Endothelial cell of umbilical vein (primary cell): ENCODE results near the gene JPH2. TPM values are rescaled to one million over a fixed set of nuclear protein-coding genes. Genes with fewer than 3 reads are reported as not detected.

Experiments used
- BruUV-seq: library from RNA; stranded (reverse); fragments of 400-500 nt; replicated peaks from 2 replicates; lab custom pipeline; 2021; lab: Mats Ljungman, UMichigan
- CTCF ChIA-PET: fragments of 300-600, 350-600 bp; sonication (Branson Sonifier 250); formaldehyde crosslinking; loops from one replicate; lab custom pipeline; 2021; ENCODE audit warnings: antibody characterized with exemption, inconsistent platforms; lab: Charles Lee
- POLR2A ChIA-PET: fragments of 300-600, 350-600 bp; sonication (Branson Sonifier 250); formaldehyde crosslinking; loops from one replicate; lab custom pipeline; 2021; ENCODE audit warnings: antibody characterized with exemption, inconsistent platforms; lab: Charles Lee
- DNase-seq: peaks from one replicate; pipeline ENCODE4 v3.0.0-alpha.2; 2011; ENCODE audit warnings: low read depth, low spot score
- FAIRE-seq: peaks from 2 replicates; lab custom pipeline; 2011; peaks lifted over from hg19 to GRCh38; lab: Jason Lieb, UNC
- H2AFZ ChIP-seq: 2 replicates; pipeline ENCODE4 v1.6.0; 2012; ENCODE audit warnings: low read depth, low read length, control low read depth, inconsistent platforms
- H3K27ac ChIP-seq: 2 replicates; pipeline ENCODE4 v1.5.1; 2011; ENCODE audit warnings: low read depth, mild to moderate bottlenecking, control low read depth, low read length, moderate library complexity; ENCODE audit not compliant: insufficient read depth
- H3K27me3 ChIP-seq, 2 experiments: 2 replicates each; pipeline versions ENCODE4 v1.6.0 to v1.6.1; 2011; ENCODE audit warnings: low read length in 2 of 2, mixed read lengths in 1 of 2; ENCODE audit not compliant: control insufficient read depth in 2 of 2, insufficient read depth in 2 of 2
- H3K36me3 ChIP-seq, 2 experiments: 2 replicates in 1 of 2; 3 replicates in 1 of 2; pipeline ENCODE4 v1.5.1; 2011; ENCODE audit warnings: low read length in 2 of 2, mild to moderate bottlenecking in 1 of 2, moderate library complexity in 1 of 2; ENCODE audit not compliant: control insufficient read depth in 2 of 2, insufficient read depth in 2 of 2; ENCODE audit errors: extremely low read depth in 1 of 2
- H3K4me1 ChIP-seq: 3 replicates; pipeline ENCODE4 v1.5.1; 2011; ENCODE audit warnings: mild to moderate bottlenecking, low read length; ENCODE audit not compliant: control insufficient read depth, insufficient read depth; ENCODE audit errors: extremely low read depth
- H3K4me2 ChIP-seq: 2 replicates; pipeline ENCODE4 v1.6.1; 2011; ENCODE audit warnings: low read length, control low read depth, mixed read lengths; ENCODE audit not compliant: insufficient read depth
- H3K4me3 ChIP-seq, 3 experiments: fragments of 200-600 bp in 1 of 3; sonication (generic), shearing (Covaris generic) in 1 of 3; replicated peaks in 1 of 3; 2 replicates each; pipeline ENCODE4 v1.5.1; 2011 to 2016; ENCODE audit warnings: control low read depth in 3 of 3, low read length in 3 of 3, mild to moderate bottlenecking in 2 of 3, inconsistent platforms in 1 of 3, low read depth in 1 of 3, moderate library complexity in 1 of 3; ENCODE audit not compliant: insufficient read depth in 1 of 3
- H3K79me2 ChIP-seq: 2 replicates; pipeline ENCODE4 v1.6.0; 2012; ENCODE audit warnings: low read length, inconsistent platforms; ENCODE audit not compliant: control insufficient read depth, insufficient read depth
- H3K9ac ChIP-seq: replicated peaks from 2 replicates; pipeline ENCODE3; 2011; ENCODE audit warnings: low read length, control low read depth; ENCODE audit not compliant: insufficient read depth; ENCODE audit errors: extremely low read depth
- H3K9me1 ChIP-seq: replicated peaks from 3 replicates; pipeline ENCODE4 v1.6.0; 2011; ENCODE audit warnings: mild to moderate bottlenecking, low read length; ENCODE audit not compliant: control insufficient read depth, insufficient read depth; ENCODE audit errors: extremely low read depth
- H3K9me3 ChIP-seq: replicated peaks from 2 replicates; pipeline ENCODE4 v1.5.1; 2012; ENCODE audit warnings: low read length, inconsistent platforms; ENCODE audit not compliant: control insufficient read depth, insufficient read depth
- H4K20me1 ChIP-seq: replicated peaks from 2 replicates; pipeline ENCODE3; 2011; ENCODE audit warnings: mild to moderate bottlenecking, low read length; ENCODE audit not compliant: control insufficient read depth, insufficient read depth; ENCODE audit errors: extremely low read depth
- CTCF ChIP-seq, 2 donors: IDR thresholded peaks; 1 replicate in 1 of 2; 2 replicates in 1 of 2; pipeline ENCODE4 v1.5.1; 2011; ENCODE audit warnings: low read length in 2 of 2, mild to moderate bottlenecking in 2 of 2, moderate library complexity in 2 of 2, control low read depth in 1 of 2, inconsistent platforms in 1 of 2, low read depth in 1 of 2; ENCODE audit not compliant: insufficient read depth in 1 of 2; ENCODE audit errors: extremely low read depth in 1 of 2
- EZH2 ChIP-seq: IDR thresholded peaks from 2 replicates; pipeline ENCODE4 v1.6.1; 2012; ENCODE audit warnings: borderline replicate concordance, low read depth, mild to moderate bottlenecking, moderate library complexity, low read length, inconsistent platforms; ENCODE audit not compliant: severe bottlenecking
- FOS ChIP-seq: IDR thresholded peaks from 2 replicates; pipeline ENCODE4 v1.6.1; 2011; ENCODE audit warnings: mild to moderate bottlenecking, low read length, moderate library complexity, borderline replicate concordance; ENCODE audit not compliant: insufficient read depth
- GATA2 ChIP-seq: IDR thresholded peaks from 2 replicates; pipeline ENCODE4 v1.7.0; 2011; ENCODE audit warnings: low read depth, mild to moderate bottlenecking, moderate library complexity, mixed read lengths, low read length; ENCODE audit not compliant: insufficient read length, insufficient read depth
- JUN ChIP-seq: IDR thresholded peaks from 2 replicates; pipeline ENCODE4 v1.6.1; 2011; ENCODE audit warnings: borderline replicate concordance, low read depth; ENCODE audit not compliant: insufficient read length, insufficient read depth
- MAX ChIP-seq: IDR thresholded peaks from 2 replicates; pipeline ENCODE4 v1.6.1; 2011; ENCODE audit not compliant: insufficient read depth, insufficient read length
- MYC ChIP-seq: IDR thresholded peaks from one replicate; pipeline ENCODE4 v1.6.1; 2011; ENCODE audit warnings: mild to moderate bottlenecking, low read depth, low read length
- POLR2A ChIP-seq: IDR thresholded peaks from 2 replicates; pipeline ENCODE4 v1.6.1; 2012; ENCODE audit warnings: low read depth, mild to moderate bottlenecking, control low read depth, low read length
- POLR2AphosphoS5 ChIP-seq: IDR thresholded peaks from 2 replicates; pipeline ENCODE4 v1.6.1; 2012; ENCODE audit warnings: low read depth, mild to moderate bottlenecking, control low read depth, low read length, moderate library complexity; ENCODE audit not compliant: insufficient read depth
- dilution Hi-C: fragments of 300-500 bp; cut with MboI; formaldehyde crosslinking; loops from one replicate; pipeline ENCODE4 v1.15.0; 2019; ENCODE audit warnings: low sequenced_read_pairs; ENCODE audit not compliant: extremely low pct_ligation_motif_present
- intact Hi-C: fragments of 100-400 bp; cut with micrococcal nuclease; formaldehyde crosslinking; loops from one replicate; pipeline ENCODE4 v1.10.0; 2022
- polyA plus RNA-seq, 4 experiments: library from polyadenylated mRNA; depleted of rRNA in 3 of 4; stranded (reverse) in 3 of 4; unstranded in 1 of 4; fragments of >200 nt; gene quantifications; 2 replicates each; pipeline versions ENCODE4 v1.2.1 to v1.2.3, GENCODE V29; 2011 to 2012; ENCODE audit warnings: missing spikeins in 1 of 4
- total RNA-seq: library from RNA; stranded (reverse); gene quantifications from 2 replicates; pipeline ENCODE4 v1.2.3, GENCODE V29; 2021

Gene JPH2
- total and polyA plus RNA-seq, 2 donors (not counting 3 experiments of a cell fraction or from before 2014, with no cell fraction given) = not detected

GRCh38 chr20:44173846-44174245 is 13.1 kb downstream of the JPH2 start:
- H3K4me1 ChIP-seq = no peaks in the 10 kb centered on the region
- no peak overlapping the region for H3K4me2 ChIP-seq
- no peak for DNase-seq
- dilution Hi-C loops (no loop called here), intact Hi-C loops (no loop called here)
- H3K79me2 ChIP-seq = no peaks in the 10 kb centered on the region
- H3K4me3 ChIP-seq = no peak overlapping the region
- no peaks in the 10 kb centered on the region for H3K9me1 ChIP-seq
- H3K36me3 ChIP-seq = no peaks in the 10 kb centered on the region
- H3K27ac ChIP-seq = no peak overlapping the region
- H3K9me3 ChIP-seq = no peaks in the 10 kb centered on the region
- no peaks in the 10 kb centered on the region for H4K20me1 ChIP-seq
- BruUV-seq = no TSS peak
- ChIA-PET POLR2A (no interaction called here), CTCF (no interaction called here)
- FAIRE-seq = no peak
- H2AFZ ChIP-seq = no peak overlapping the region
- TF ChIP-seq MYC = no peak
- no peak for TF ChIP-seq FOS
- TF ChIP-seq CTCF (IDR thresholded peaks at IDR 0.05; ENCODE audit: extremely low read depth in 1 of 2, insufficient read depth in 1 of 2, low read depth in 1 of 2, low read length in 2 of 2) = no peak
- TF ChIP-seq MAX = no peak
- TF ChIP-seq POLR2AphosphoS5 = no peak
- TF ChIP-seq EZH2 = no peak
- no peak for TF ChIP-seq POLR2A
- no peak for TF ChIP-seq JUN
- TF ChIP-seq GATA2 = no peak
- peaks cover 11 to 27% of the 10 kb centered on the region in 2 experiments for H3K27me3 ChIP-seq
- H3K9ac ChIP-seq = no peak overlapping the region
